ENCODE data around the gene FOXD4L6. TPM values are rescaled to one million over a fixed set of nuclear protein-coding genes. Genes with fewer than 3 reads are reported as not detected.
"Not testable (repeated sequence)": the region's sequence is repeated elsewhere in the genome, so short reads cannot be mapped to it uniquely, and the experiment has no call there.

FOXD4L6 gene
- total RNA-seq = 0.53 TPM in 1 of 3 replicates, not detected in the others

DNA sequence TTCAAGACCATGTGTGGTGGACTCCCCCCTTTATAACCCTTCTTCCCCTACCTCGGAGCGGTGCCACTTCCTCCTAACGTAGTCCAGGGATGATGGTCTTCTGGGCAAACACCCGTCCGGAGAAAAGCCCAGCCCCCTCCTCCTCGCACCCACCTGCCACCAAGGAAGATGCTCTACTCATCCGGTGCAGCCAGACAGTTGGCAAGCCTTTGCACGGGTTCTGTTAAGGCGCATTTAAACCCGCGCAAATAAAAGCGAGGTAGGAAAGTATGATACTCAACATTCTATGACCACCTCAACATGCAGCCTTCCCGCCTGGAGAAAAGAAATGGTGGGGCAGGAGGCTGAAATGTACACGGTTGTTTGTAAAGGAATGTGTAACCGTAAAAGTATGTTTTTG, at the start of gene FOXD4L6:
Gene FOXD4L6, minus strand, starts transcription at position 101 of the 400 bp plus-strand sequence. CDS start 298 bp downstream, outside the sequence.
- H3K27me3 Mint-ChIP-seq (ENCODE audit: low read depth); H3K9me3 Mint-ChIP-seq; DNase-seq (ENCODE audit: low spot score in 2 of 2, unreplicated experiment in 2 of 2); H3K27ac Mint-ChIP-seq; H3K4me3 Mint-ChIP-seq; H3K36me3 Mint-ChIP-seq; H3K4me1 Mint-ChIP-seq: not testable (repeated sequence)

DNA sequence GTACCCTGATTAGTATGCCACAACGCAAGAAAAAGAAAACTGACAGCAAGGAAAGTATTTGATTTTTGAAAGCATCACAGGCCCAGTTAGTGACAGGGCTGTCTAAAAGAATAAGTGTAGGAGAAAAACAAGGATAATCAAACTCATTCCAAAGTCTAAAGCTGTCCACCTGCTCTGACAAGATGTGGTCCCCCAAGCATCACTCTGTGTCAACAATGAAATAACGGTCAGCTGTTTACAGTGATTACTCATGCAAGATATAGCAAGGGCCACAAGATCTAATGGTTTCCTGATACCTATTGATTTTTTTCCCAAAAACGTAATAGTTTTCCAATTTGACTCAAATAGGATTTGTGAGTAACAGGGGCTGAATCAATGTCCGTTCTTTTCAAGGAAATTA, 46.5 kb upstream of the FOXD4L6 start:
- H3K9me3 Mint-ChIP-seq; H3K4me3 Mint-ChIP-seq; H3K27ac Mint-ChIP-seq; H3K4me1 Mint-ChIP-seq; DNase-seq (ENCODE audit: low spot score in 2 of 2, unreplicated experiment in 2 of 2); H3K27me3 Mint-ChIP-seq (ENCODE audit: low read depth); H3K36me3 Mint-ChIP-seq: not testable (repeated sequence)

DNA sequence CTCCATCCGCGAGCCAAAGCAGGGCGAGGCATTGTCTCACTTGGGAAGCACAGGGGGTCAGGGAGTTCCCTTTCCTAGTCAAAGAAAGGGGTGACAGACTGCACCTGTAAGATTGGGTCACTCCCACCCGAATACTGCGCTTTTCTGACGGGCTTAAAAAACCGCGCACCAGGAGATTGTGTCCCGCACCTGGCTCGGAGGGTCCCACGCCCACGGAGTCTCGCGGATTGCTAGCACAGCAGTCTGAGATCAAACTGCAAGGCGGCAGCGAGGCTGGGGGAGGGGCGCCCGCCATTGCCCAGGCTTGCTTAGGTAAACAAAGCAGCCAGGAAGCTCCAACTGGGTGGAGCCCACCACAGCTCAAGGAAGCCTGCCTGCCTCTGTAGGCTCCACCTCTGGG, 21.6 kb upstream of the FOXD4L6 start:
- not testable (repeated sequence) for DNase-seq (ENCODE audit: low spot score in 2 of 2, unreplicated experiment in 2 of 2); H3K4me3 Mint-ChIP-seq; H3K27ac Mint-ChIP-seq; H3K9me3 Mint-ChIP-seq; H3K36me3 Mint-ChIP-seq; H3K27me3 Mint-ChIP-seq (ENCODE audit: low read depth); H3K4me1 Mint-ChIP-seq

DNA sequence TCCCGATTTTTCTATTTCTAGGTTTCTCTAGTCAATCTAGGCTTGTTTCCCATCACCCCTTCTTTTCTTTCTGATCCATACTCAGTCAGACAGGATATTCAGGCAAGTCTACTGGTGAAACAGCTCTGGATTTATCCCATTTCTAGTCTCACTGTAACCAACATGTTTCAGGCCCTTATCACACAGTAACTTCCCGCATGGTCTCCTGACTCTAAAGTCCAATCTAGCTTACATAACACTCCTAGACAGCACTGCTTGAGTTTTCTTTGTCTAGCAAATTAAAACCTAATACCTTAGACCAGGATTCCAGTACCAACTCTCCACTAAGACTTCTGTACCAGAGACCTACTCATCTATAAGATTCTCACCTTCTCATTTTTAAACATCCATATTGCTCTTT, 13.4 kb upstream of the FOXD4L6 start:
- H3K4me1 Mint-ChIP-seq; H3K36me3 Mint-ChIP-seq; H3K4me3 Mint-ChIP-seq; H3K27me3 Mint-ChIP-seq (ENCODE audit: low read depth); DNase-seq (ENCODE audit: low spot score in 2 of 2, unreplicated experiment in 2 of 2); H3K27ac Mint-ChIP-seq; H3K9me3 Mint-ChIP-seq: not testable (repeated sequence)

DNA sequence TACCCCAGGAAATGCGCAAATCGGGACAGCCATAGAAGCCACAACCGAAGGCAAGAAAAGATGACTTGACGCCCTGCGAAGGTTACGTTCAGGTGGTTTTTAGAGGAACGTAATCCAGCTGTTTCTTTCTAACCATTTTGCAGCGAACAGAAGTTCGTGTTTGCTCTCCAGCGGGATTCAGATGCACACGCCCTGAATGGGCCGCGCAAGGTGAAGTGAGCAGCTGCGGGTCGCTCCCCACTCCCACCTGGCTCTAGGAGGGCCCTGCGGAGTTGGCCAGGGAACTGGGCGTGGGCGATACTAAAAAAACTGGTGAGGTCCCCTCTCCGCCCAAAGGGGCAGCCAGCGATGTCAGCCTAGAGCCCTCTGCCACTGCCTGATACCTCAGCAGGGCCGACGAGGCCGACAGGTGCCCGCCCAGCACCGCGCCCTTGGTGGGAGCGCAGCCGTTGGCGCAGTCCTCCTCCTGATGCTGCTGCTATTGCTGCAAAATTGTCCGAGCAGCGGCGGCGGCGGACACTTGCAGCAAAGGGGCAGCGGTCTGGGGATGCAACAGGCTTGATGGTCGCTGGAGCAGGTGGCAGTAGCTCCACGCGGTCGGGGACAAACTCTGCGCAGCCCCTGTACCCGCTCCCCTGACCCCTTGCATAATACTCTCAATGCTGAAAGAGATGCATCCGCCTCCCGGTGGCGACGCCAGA, 1.6 kb downstream of the FOXD4L6 start:
- not testable (repeated sequence) for H3K4me3 Mint-ChIP-seq, H3K9me3 Mint-ChIP-seq

DNA sequence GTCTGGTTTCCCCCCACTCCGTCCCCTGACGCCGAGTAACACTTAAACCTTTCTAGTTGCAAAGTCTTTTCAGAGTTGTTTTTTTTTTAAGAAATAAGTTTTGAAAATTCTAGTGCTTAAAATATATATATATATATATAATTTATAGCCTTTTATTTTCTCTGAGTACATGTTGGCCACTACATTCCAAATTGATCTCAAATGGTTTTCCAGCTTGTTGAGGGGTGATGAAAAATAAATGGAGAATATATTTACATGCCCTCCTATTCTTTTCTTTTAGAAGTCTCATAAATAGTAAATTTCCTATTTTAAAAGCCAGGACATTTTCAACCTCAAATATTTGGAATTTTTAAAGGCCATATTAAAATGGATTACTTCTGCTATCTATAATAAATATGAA, 2.5 kb downstream of the FOXD4L6 start:
- not testable (repeated sequence) for H3K27me3 Mint-ChIP-seq (ENCODE audit: low read depth); H3K36me3 Mint-ChIP-seq; H3K4me3 Mint-ChIP-seq; H3K4me1 Mint-ChIP-seq; H3K27ac Mint-ChIP-seq; DNase-seq (ENCODE audit: low spot score in 2 of 2, unreplicated experiment in 2 of 2); H3K9me3 Mint-ChIP-seq

More for the DNA sequence above, 1.6 kb downstream of the FOXD4L6 start:
- DNase-seq (ENCODE audit: low spot score in 2 of 2, unreplicated experiment in 2 of 2); H3K27me3 Mint-ChIP-seq (ENCODE audit: low read depth); H3K36me3 Mint-ChIP-seq; H3K4me1 Mint-ChIP-seq; H3K27ac Mint-ChIP-seq: not testable (repeated sequence)

DNA sequence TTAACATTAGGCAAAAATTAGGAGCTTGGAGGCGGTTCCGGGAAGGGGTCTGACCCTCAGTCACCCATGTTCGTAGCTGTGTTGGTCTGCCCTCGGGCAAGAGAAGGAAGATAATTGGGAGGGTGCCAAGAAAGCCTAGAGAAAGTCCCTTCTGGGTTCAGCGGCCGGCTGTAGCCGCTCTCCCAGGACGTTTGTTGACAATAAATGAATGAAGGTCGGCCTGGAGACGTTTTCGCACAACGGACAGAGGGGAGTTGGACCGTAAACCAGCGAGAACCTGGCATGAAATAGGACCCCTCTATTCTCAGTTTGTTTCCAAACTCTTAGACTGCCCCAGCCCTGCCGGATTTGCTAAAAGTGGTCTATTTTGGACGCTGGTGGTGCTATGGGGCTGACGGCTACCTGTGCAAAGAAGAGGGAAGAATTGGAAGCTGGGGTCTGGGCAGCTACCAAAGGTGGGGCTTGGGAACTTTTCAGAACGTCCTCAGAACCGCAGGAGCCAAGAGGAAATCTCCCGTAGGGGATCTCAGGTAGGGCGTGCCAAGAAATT, 3.3 kb downstream of the FOXD4L6 start:
- not testable (repeated sequence) for H3K4me3 Mint-ChIP-seq; H3K27ac Mint-ChIP-seq; H3K27me3 Mint-ChIP-seq (ENCODE audit: low read depth); H3K4me1 Mint-ChIP-seq; H3K9me3 Mint-ChIP-seq; DNase-seq (ENCODE audit: low spot score in 2 of 2, unreplicated experiment in 2 of 2); H3K36me3 Mint-ChIP-seq

DNA sequence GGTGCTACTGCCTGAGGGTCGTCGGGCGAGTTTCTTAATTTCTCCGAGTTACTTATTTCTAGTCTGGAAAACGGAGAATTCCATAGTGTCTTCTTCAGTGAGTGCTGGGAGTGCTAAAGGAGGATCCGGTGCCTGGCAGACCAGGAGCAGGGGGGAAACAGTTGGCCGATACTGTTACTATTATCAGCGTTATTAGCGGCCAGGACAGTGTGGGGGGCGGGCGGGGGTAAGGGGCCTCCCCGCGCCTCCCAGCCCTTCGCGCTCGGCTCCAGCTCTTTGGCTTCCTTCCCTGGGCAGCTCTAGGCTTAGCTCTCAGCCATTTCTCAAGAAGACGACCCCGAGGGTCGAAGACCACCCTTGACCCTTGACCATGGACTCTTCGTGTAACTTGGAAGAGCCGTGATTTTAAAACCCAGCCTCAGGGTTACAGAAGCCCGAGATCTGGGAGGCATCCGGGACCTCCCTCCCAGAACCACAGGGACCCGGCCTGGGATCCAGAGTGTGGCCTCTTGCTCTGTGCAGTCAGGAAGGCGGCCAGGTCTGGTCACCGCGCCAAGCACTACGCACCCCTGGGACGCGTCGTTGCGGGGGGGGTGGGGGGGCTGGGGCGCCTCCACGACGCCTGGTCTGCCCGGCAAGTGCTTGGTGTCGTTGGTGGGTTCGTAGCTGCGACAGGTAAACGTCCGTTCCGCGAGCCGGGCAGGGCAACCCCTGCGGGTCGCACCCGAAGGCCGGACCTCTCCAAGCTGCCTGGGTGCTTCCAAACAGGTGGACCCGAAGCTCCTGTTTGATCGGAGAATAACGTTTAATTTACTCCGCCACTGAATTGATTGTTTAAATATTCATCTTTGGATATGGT, 4.0 kb downstream of the FOXD4L6 start:
- not testable (repeated sequence) for DNase-seq (ENCODE audit: low spot score in 2 of 2, unreplicated experiment in 2 of 2); H3K27ac Mint-ChIP-seq; H3K4me1 Mint-ChIP-seq; H3K27me3 Mint-ChIP-seq (ENCODE audit: low read depth); H3K9me3 Mint-ChIP-seq; H3K4me3 Mint-ChIP-seq; H3K36me3 Mint-ChIP-seq

DNA sequence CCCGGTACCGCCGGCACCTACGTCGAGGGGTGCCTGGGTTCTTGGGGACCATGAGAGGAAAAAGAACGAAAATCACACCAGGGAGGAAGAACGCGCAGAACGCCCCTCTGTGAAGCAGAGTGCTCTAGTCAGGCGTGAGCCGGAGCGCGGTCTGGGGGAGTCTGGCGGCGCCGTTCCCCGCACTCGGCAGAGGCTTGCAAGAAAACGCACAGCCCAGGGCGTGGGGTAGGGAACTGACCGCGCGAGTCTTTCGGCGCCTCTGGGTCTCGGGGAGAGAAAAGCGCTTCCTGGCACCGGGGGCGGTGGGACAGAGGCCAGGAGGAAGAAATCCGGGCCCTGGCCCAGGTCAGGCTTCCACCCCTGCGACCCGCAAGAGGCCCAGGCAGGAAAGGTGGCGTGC, 4.7 kb downstream of the FOXD4L6 start:
- peaks cover 10% of the 10 kb centered on the region for H3K27me3 Mint-ChIP-seq (ENCODE audit: low read depth)
- not testable (repeated sequence) for H3K9me3 Mint-ChIP-seq; H3K4me3 Mint-ChIP-seq; H3K36me3 Mint-ChIP-seq; H3K27ac Mint-ChIP-seq; DNase-seq (ENCODE audit: low spot score in 2 of 2, unreplicated experiment in 2 of 2); H3K4me1 Mint-ChIP-seq

DNA sequence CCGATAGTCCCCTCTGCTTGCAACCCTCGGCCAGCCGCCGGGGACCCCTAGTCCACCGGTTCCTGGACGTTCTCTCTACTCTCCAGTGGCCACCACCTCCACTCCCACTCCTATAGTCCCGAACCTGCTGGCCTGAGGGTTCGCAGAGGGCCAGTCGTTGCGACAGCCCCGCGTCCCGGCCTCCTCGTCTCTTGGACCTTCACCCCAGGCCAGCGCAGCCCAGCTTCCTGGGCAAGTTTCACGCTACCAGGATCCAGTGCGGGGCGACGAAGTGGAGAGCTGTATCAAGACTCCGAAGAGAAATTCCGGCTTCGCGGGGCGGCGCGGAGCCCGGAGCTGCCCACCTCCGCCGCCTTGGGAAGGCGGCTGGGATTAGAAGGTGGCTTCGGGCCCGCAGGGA, 5.1 kb downstream of the FOXD4L6 start:
- peaks cover 10% of the 10 kb centered on the region for H3K27me3 Mint-ChIP-seq (ENCODE audit: low read depth)
- not testable (repeated sequence) for H3K4me1 Mint-ChIP-seq; H3K4me3 Mint-ChIP-seq; H3K36me3 Mint-ChIP-seq; H3K27ac Mint-ChIP-seq; DNase-seq (ENCODE audit: low spot score in 2 of 2, unreplicated experiment in 2 of 2); H3K9me3 Mint-ChIP-seq

DNA sequence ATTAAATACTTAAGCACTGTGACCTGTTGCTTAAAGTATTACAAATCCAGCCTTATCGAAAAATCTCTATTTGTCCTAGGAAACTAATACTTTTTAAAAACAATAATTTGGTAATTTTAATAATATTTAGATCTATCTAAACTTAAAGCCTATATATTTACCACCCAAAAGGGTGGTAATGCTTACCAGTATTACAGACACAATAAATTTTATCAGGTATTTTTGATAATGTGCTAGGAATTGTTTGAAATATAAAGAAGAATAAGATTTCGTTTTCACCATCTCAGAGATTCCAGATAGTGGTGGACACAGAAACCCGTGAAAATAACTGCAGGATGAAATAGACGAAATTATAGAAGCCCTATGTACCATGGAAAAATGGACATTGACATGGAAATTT, 7.8 kb downstream of the FOXD4L6 start:
- H3K4me1 Mint-ChIP-seq; H3K36me3 Mint-ChIP-seq; H3K4me3 Mint-ChIP-seq; H3K27ac Mint-ChIP-seq; H3K27me3 Mint-ChIP-seq (ENCODE audit: low read depth); DNase-seq (ENCODE audit: low spot score in 2 of 2, unreplicated experiment in 2 of 2); H3K9me3 Mint-ChIP-seq: not testable (repeated sequence)

DNA sequence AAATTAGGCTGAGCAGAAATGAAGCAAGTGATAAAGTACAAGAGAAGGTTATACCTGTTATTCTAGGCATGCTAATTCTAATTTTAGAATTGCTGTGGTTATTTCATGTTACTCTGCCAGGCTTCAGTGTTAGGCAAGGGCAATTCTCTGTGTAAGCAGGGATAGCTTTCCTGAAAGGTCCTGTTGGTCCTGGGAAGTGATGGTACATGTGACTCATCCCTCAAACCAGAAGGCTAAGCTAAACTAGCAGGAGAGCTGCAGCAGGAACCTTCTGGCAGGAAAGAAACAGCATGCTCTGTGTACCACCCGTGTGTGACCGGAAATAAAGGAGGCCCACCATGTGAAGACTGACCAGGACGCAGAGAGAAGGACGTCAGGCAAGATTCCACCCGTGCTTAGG, 8.8 kb downstream of the FOXD4L6 start:
- DNase-seq (ENCODE audit: low spot score in 2 of 2, unreplicated experiment in 2 of 2); H3K4me3 Mint-ChIP-seq; H3K4me1 Mint-ChIP-seq; H3K27ac Mint-ChIP-seq; H3K9me3 Mint-ChIP-seq; H3K36me3 Mint-ChIP-seq; H3K27me3 Mint-ChIP-seq (ENCODE audit: low read depth): not testable (repeated sequence)

DNA sequence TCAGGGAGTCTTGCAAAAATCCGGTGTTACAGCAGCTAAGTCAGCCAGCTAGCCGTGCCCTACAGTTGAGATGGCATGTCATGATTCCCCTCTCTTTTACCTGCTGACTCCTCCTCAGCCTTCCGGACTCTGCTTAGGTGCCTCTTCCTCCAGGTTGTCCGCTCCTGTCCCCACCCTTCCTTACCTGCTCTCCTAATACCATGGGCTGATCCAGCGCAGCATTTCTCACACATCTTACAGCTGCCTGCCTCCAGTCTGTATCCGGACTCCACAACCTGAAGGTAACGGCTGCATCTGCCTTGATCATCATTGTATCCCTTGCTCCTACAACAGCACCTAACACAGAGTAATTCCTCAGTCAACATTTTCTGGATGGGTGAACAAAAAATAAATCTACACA, 9.2 kb downstream of the FOXD4L6 start:
- not testable (repeated sequence) for H3K27ac Mint-ChIP-seq, H3K4me1 Mint-ChIP-seq

DNA sequence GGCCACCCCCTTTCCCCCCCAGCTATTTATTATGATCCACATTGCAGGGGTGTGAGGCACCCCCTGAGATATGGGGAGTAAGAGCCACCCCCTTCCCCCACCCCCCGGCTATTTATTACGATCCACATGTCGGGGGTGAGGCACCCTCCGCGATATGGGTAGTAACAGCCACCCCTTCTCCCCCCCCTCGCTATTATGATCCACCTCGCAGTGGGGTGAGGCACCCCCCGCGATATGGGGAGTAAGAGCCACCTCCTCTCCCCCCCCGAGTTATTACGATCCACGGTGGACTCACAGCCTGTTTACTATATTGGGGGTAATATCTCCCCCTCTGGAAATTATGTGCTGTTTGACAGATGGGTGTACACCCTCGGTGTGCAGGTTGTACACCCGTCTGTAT, 15.1 kb downstream of the FOXD4L6 start:
- not testable (repeated sequence) for H3K9me3 Mint-ChIP-seq; H3K4me3 Mint-ChIP-seq; H3K4me1 Mint-ChIP-seq; H3K27ac Mint-ChIP-seq; DNase-seq (ENCODE audit: low spot score in 2 of 2, unreplicated experiment in 2 of 2); H3K36me3 Mint-ChIP-seq
- H3K27me3 Mint-ChIP-seq (ENCODE audit: low read depth) = peaks cover 12% of the 10 kb centered on the region

More for the DNA sequence above, 9.2 kb downstream of the FOXD4L6 start:
- not testable (repeated sequence) for H3K9me3 Mint-ChIP-seq; H3K27me3 Mint-ChIP-seq (ENCODE audit: low read depth); DNase-seq (ENCODE audit: low spot score in 2 of 2, unreplicated experiment in 2 of 2); H3K4me3 Mint-ChIP-seq; H3K36me3 Mint-ChIP-seq

Data from mesothelial cell of epicardium (in vitro differentiated cells).